HT1080 (cell line): ENCODE data around the gene IL1RAPL1. TPM values are rescaled to one million over a fixed set of nuclear protein-coding genes. Genes with fewer than 3 reads are reported as not detected.

ENCODE experiments used
- DNase-seq: peaks from one replicate; pipeline ENCODE4 v3.0.0-alpha.2; 2015; ENCODE audit warnings: low read depth
- polyA plus RNA-seq, 2 experiments: library from polyadenylated mRNA; depleted of rRNA; stranded (reverse); fragments of >200 nt; gene quantifications; 2 replicates each; pipeline ENCODE4 v1.2.3, GENCODE V29; 2015
- total RNA-seq: library from RNA; depleted of rRNA; stranded (reverse); fragments of >200 nt; shearing (Covaris generic); gene quantifications from 2 replicates; pipeline ENCODE4 v1.2.3, GENCODE V29; 2014; rRNA removed

IL1RAPL1 gene
- 1.9 and 2.5 TPM in 2 replicates for total RNA-seq
- polyA plus RNA-seq (2015; cell fraction: cytosol; rRNA removed) = 0.77 and 1.2 TPM in 2 replicates
- 1.6 and 1.8 TPM in 2 replicates for polyA plus RNA-seq (2015; cell fraction: nucleus; rRNA removed)

DNA sequence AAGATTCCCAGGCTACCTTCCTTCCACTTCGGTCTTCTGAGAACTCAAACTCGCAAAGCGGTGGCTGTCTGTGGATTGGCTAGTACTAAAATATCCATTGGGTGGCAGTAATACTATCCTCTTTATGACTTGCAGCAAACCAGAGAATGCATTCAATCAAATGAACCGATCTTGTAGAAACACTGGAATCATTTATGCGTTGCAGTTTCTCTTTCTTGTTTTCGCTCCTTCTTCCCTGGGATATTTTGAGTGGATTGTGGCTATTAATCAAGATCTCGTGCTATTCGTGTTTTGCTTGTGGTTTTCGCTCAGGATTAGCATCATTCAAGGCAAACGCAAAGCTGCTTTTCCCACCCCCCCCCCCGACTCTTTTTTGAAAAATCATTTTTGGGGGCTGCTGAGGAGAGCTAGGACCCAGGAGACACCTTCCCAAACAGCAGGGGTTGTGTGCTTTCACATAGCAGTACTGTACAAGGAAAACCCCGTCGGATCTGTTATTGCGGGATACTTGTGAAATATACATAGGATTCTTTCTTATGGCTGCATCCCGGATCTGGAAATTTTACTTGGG is at the start of gene IL1RAPL1:
Gene IL1RAPL1 (plus strand): TSS at position 466 of the 571 bp plus-strand sequence.
- DNase-seq = no peak

DNA sequence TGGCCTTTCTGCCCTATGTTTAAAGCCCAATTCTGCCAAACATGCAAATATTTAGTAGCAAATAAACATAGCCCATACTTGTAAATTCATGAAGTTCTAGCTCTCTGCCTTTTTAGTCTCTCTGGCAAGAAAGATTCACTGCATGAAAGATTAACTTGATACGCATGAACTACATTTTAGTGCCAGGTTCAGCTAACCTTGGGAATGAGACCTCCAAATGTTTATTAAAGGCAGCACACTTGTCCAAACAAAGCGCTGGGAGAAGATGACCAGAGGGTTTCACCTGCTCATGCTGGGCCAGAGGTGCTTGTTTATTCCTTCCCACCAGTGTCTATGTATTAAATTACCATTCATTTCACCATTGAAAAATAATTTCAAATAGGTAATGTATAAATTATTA is 44.5 kb upstream of the IL1RAPL1 start:
- no peak for DNase-seq

DNA sequence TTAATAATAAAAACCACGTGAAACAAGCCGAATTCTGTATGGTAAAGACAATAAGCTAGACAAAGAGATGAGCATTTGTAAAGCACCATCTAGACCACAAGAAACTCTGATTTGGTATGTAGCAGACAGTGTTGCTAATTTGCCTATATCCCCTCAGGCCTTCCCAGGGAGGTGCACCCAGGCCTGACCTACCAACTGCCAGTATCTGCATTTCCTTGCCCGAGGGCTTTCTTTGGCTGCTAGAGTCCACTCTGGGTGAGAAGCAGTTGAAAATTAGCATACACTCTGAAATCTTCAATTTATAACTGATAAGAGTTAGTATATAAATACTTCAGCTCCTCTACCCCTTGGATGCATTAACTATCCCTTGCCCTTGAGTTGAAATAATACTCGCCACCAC is 37.4 kb upstream of the IL1RAPL1 start:
- no peak for DNase-seq

DNA sequence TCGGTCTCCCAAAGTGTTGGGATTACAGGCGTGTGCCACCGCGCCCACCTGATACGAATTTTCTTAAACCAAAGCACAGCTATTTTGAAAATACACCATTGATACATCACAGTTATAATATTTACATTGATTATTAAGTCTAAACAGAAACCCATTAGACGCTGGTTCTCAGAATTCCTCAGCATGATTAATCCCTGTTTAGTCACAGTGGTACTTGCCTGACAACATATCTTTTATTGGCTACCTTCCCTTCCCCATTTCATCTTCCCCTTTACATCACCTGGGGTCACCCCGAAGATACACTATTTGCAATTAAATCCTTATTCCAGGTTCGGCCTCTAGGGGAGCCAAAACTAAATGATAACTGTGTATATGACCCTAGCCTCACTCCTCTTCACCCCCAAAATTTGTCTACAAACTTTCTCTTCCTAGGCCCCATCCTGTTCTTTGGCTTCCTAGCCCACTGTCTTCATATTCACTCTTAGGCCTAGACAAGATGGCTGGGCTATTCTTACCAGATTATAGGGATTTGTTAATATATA is 36.8 kb upstream of the IL1RAPL1 start:
- DNase-seq = no peak

DNA sequence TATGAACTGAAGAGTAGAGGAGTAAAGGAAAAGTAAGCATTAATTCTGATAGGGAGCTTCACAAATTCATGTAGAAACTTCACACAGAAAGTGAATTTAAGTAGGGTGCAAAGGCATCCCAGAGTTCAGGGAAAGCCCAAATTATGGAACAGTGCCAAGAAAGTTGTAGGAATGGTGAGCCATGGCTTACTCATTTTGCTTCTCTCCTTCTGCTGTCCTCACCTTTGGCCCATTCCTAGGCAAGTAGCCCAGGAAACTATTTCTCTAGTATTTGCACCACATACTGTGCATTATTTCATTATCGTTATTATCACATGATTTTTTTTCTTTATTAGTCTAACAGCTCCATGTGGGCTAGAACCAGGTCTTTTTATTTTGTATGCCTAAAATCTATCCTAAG is 34.9 kb upstream of the IL1RAPL1 start:
- peak; percentile 11 for DNase-seq

DNA sequence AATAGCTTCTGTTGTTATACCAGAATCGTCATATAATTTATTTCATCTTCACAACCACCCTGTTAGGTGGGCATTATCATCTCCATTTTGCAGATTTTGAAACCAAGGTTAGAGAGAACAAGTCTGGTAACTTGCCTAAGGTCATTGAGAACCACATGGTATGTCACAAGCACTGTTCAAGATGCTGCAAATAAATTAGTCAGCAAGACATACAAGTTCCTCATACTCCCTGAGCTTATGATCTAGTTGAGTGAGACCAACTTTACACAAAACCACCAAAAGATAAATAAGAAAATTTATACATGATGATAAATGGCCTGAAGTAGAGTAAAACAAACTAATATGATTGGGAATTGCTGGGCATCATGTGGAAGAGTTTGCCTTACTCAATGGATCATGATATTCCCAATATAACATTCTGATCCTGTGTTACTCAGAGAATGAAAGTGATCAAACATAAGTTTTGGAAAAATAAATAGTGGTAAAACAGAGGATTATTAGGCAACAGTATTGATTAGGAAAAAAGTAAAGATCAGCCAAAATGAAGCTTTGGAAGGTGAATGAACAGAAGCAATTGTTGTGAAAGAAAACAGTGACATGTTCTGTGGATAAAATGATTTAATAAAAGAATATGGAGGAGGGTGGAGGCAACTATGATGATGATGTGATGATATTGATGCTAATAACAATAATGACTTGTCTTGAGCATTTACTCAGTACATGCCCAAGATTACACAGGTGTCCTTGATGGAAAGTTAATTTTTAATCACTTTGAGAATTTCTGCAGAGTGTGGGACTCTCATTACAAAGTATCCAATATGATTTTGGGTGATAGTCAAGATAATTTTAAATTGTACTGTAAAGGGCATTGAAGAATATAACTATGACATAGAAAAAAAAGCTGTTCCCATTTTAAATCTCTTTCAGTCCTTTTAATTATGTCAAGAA is 34.1 kb upstream of the IL1RAPL1 start:
- no peak for DNase-seq

DNA sequence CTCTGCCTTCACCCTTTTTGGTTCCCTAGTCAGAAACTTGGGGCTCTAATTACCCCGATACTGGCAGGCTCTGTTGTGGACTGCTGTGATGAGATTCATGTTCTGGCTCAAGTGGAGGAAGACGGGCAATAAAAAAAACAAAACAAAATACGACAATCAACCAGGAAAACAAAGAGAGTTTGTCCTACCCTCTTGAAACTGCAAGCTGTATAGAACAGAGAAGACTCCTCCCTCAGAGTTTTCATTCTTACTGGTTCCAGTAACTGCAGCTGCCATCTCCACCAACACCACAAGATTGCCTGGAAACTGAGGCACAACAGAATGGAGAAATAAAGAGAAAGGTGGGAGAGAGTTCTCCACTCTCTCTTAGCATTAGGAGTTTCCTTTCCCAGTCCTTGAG is 11.1 kb upstream of the IL1RAPL1 start:
- DNase-seq = no peak

DNA sequence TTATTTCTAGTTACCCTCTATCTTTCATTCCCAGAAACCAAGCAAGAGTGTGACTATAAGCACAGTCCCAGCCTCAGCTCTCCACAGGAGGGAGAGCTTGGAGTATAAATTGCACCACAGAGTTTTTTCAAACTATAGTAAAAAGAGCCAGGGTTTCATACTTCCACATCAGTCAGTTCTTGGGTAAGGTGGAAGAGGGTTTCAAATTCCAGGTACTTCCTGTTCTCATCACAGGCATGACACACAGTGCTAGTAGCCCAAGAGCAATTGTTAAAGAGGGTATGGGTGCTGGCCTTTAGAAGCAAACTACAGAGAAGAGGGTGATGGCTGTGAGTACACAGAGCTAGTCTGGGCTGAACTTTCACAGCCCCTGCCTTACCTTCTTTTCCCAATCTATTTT is 5.7 kb upstream of the IL1RAPL1 start:
- DNase-seq = peak; percentile 0

DNA sequence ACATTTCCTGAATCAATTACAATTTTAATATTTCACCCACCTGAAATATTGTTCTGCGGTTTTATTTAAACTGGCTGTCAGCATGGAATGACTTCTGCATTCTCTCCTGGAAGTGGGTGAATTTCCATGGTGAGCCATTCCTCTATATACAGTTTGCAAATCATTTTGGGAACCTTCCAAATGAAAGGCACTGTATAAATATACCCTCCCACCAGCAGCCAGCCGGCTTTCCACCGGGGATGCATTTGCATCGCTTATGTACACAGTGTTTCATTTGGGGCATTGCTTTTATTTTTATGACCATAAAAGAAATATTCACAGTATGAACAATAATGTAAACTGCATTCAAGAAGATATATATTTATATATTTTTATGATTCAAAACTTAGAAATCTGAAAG is 4.7 kb upstream of the IL1RAPL1 start:
- DNase-seq = no peak

DNA sequence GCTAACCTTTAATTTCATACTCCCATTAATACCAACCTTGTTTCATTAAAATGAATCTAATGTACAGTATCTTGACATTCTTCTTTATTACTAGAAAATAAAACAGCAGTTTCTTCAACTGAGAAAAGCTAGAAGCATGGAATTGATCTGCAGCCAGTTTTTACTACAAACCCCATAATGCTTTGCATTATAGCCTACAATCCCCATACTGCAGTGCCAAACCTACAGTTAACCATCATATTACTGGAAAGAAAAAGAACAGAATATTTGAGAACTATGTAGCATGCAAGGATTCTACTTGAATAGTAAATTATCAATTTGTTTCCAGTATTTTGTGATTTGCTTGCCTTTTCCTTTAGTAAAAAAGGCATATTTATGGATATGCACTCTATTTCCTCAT is 3.2 kb upstream of the IL1RAPL1 start:
- DNase-seq = no peak

DNA sequence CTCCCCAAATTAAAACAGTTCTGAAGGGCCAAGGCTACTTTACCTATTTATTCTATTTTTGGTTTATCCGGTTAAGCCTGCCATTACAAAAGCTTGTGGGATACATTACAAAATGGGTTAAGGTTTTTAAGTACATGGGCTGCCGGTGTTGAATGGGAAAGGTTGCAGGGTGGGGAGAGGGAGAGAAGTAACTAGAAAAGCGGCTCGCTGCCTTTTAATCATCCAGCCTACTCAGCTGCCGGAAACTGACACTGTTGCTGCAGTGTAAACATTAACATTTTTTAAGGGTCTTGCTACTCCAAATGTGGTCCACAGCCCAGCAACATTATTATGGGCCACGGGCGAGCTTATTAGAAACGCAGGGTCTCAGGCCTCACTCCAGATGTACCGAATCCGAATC is 1.5 kb upstream of the IL1RAPL1 start:
- no peak for DNase-seq

DNA sequence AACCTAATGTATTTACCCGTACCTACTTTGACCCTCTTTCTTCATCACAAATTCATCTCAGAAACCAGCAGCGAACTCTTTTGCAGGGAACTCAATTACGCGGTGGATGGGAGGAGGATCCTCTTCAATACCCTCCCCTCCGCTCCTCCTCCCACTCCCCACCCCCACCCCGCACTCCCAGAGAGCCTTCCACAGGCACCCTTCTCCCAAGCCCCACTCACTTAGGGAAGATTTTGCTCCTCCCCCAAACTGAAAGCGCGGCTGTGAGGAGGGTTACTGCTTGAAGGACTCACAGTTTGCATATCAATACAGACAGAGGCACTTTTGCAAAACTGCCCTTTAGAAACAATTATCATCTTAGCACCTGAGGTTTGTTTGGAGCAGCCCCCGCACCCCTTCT is 960 bp upstream of the IL1RAPL1 start:
- DNase-seq = no peak

DNA sequence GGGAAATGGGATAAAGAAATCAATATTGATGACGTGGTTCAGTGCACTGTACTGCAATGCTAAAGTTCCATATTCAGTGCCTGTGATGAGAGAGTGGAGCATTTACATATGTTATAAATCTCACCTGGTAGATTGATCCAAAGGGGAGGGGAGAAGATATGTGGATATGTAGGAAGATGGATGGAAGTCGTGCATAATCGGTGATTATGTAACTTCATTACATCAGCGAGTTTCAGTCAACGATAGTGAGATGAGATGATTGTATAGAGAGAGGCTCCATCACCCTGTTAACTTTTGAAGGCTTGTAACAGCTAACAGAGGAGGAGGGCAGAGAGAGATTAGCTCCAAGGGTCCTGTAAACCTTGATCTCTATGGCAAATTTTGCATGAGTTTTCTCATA is 1.8 kb downstream of the IL1RAPL1 start:
- no peak for DNase-seq

DNA sequence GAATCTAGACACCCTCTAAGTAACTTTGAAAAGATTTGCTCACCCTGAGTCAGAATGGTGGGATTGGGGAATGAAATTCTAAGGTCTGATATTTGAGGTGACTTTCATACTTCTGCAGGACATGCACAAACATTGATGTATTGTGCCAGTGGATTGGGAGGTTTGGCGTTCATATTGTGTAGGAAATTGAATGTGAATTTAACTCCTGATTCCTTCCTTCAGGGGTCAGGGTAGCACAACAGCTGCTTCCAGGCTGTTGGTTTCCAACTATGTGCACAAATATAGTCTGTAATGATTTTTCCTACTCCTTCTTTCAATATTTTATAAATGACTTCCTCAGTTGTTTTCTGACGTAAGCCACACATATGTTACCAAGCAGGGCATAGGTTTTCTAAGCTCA is 3.1 kb downstream of the IL1RAPL1 start:
- no peak for DNase-seq

DNA sequence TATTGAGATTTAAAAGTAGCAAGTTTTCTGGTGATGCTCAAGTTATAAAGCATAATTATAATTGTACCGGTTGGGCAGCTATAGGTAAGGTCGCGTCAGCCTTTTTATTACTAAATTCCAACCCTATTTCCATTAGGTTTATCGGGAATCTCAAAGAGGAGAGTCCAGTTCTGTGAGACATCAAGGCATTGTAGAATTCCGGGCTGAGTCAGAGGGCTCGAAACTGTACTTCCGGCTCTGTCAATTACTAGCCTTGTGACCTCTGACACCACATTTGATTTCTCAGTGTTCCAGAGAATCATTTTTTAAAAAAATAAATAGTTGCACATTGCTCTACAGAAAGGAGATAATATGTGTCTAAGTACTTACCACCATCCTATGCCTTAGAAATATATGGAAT is 4.3 kb downstream of the IL1RAPL1 start:
- DNase-seq = no peak

DNA sequence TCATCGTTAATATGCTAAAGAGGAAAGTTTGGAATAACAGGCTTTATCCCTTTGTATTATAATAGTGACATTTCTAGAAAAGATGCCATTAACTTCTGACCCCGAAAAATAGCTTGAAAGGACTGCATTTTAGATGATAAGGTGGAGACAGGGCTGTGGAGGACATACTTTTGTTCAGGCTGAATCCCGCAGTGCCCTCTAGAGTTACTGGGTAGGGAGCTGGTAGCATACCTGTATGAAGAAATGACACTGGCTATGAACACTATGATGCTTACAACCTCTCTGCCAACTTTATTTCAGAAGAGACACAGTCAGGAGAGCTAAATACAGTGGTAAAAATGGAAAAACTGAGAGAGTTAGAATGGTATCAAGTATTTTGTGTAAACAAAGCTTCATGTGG is 8.1 kb downstream of the IL1RAPL1 start:
- DNase-seq = no peak

DNA sequence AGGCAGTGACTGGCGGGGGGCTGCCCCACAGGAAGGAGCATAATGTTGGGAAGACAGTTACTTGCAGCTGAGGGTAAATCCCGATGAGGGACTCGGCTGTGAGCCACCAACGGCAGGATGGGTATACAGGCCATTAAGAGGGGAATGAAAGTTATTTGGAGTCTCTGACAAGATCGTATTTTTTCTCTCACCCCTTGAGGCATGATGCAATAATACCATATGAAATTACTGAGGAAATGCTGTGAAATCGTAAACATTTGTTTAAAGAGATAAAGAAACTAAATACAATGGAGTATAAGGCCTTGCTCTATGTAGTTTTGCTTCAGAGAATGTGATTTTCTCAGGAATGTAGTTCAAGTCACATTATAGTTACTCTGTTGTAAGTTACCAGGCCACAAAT is 12.7 kb downstream of the IL1RAPL1 start:
- DNase-seq = no peak

DNA sequence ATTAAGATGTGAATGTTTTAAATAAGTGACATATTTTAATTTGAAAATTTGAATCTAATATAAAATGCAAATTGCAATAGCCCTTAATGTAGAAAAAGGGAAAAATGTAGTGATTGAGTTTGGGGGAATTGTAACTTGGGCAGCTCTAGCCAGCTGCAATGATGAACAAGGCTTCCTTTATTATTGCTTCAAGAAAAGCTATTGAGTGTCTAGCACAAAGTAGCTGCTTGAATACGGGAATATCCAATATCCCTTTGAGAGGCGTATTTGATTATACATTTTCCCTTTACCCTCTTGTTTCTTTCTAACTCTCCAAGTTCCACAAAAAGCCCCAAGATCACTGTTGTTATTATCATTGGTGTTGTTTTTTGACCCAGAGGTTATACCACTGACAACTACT is 21.8 kb downstream of the IL1RAPL1 start:
- DNase-seq = no peak

DNA sequence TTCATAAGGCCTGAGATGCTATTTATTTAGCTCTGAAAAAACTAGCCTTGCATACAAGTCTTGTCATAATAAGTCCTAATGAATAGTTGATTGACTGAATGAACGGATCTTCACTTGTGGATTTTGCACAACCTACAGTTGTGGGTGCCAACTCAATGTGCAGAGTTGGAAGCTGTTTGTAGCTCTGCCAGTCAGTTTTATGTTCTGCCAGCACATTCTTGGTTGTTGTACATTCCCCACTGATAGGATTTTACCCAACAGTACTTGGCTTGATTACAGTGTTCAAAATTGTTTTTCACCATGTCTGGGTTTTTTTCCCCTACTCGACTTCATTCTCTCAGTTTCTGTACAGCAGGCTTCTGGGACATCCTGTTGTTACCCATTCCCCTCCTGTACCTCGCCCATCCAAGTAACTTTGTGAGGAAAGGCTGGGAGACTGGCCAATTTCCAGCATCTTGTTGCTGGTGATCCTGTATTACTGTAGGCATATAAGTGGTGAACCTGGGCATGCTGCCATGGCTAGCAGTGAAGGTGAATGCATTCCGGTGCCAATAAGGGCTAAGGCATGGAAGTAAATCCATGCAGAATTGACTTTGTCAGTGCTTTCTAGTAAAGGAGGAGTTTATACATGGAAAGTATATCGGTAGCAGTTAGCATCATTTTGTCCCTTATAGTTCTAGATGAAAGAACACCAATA is 22.8 kb downstream of the IL1RAPL1 start:
- DNase-seq = no peak

DNA sequence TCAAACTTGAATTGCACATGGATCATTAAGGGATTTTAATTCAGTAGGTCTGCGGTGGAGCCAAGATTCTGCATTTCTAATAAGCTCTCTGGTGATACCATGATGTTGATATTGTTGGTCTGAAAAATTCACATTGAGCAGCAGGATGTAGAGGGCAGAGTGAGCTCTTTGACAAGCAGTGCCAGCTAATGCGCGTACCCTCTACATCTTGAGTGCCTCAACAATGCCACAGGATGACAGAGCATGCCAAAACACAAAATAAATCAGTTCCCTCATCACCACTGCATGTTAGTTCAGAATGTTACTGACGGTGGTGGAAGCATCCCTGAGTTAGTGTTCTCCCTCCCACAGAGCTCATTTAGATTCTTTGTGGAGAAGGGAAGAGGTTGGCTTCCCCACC is 23.5 kb downstream of the IL1RAPL1 start:
- no peak for DNase-seq

DNA sequence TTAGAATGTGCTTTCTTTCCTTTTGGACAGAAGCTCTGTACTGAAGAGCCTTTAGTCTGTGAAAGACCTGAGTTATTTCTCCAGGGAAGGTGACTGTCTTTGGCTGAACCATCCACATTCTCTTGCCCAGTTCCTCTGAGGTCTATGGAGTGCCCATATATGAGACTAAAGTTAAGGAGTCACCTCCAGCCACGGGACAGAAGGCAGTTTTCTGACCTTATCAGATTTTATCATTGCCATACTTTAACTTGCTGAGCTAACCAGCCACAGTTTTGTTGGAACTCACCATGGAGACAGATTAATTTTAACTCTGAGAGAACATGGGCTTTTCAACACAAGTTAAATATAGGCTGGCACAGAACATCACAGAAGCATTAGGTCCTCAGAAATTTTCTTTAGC is 26.3 kb downstream of the IL1RAPL1 start:
- no peak for DNase-seq

DNA sequence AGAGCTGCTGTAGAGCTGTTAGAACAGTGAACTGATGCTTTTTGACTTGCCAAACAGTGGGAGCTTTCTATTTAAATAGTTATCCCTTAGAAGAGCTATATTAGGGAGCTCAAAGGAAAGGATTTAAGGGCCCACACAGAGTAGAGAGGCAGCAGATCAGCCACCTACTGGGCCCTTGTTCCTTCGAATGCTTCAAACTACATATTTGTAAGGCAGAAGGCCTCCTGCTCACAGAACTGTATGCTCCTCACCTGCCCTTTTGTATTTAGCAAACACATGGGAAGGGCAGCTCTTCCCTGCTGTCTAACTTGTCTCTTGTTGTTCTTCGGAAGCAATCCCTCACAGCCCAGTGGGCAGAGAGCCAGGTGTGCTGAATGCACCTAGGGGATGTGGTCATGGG is 38.0 kb downstream of the IL1RAPL1 start:
- no peak for DNase-seq
